ENCODE data around the gene DOLPP1. TPM values are rescaled to one million over a fixed set of nuclear protein-coding genes. Genes with fewer than 3 reads are reported as not detected.

Gene DOLPP1
- total RNA-seq, 1 experiment from 2014 or later: 32.7 TPM

DNA sequence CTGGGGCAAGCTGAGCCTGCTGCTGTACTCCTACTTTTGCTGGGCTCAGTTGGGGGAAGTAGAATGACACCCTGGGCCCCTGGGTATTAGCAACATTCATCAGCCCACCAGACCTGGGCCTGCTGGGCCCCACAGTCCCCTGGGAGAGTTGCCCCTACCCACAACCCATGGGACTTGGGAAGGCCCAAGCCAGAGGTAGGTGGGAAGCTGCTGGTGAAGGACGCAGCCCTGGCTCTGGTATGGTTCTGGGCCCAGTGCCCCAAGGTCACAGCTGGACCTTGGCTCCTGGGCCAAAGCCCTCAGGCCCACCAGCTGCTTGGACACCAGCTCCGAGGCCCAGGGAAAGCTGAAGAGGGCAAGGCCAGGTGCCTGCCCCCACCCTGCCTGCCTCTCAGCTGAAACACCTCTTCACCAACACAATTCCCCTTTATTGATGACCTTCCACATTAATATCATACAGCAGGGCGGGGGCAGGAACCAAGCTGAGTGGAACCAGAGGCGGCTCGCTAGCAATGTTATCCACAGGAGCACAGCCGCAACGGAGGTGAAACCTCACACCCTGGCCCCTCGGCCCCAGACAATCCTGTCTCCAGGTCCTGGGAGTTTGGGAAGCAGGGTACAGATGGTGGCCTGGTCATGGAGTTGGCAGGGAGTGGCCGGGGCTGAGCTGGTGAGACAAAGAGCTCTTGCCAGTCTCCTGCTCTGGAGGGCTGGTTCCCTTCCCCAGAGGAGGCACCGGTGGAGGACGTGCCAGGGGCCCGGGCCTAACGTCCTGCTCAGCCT, 13.7 kb downstream of the DOLPP1 start:
- Mint-ChIP-seq H3K36me3 (peaks cover 7% of the 10 kb centered on the region; the same call in 1 of the 2 replicates), H3K9me3 (no peaks in the 10 kb centered on the region), H3K27ac (no peak overlapping the region), H3K4me1 (no peaks in the 10 kb centered on the region), H3K27me3 (ENCODE audit: low read depth) (no peaks in the 10 kb centered on the region), H3K4me3 (no peak overlapping the region)
- CTCF ChIA-PET: interaction anchor here (0.8 to 1.3 kb wide), 2 partner anchors 8 to 47 kb away, joined by 4 read pairs; no protein-coding TSS in a partner anchor
- ATAC-seq: no peak
- POLR2A ChIA-PET: no interaction called here
- DNase-seq (ENCODE audit: low spot score): no peak
- TF ChIP-seq EMX1 (CRISPR knock-in tag; IDR thresholded peaks at IDR 0.05): no peak
- TF ChIP-seq SP1 (CRISPR knock-in tag; conservative IDR thresholded peaks at IDR 0.05): no peak
- TF ChIP-seq ZNF396 (CRISPR knock-in tag; IDR thresholded peaks at IDR 0.05; ENCODE audit: borderline replicate concordance): no peak
- TF ChIP-seq, protein P1, sequence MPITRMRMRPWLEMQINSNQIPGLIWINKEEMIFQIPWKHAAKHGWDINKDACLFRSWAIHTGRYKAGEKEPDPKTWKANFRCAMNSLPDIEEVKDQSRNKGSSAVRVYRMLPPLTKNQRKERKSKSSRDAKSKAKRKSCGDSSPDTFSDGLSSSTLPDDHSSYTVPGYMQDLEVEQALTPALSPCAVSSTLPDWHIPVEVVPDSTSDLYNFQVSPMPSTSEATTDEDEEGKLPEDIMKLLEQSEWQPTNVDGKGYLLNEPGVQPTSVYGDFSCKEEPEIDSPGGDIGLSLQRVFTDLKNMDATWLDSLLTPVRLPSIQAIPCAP (CRISPR knock-in tag; IDR thresholded peaks at IDR 0.05): no peak
- TF ChIP-seq ZNF317 (CRISPR knock-in tag; IDR thresholded peaks at IDR 0.05; ENCODE audit: borderline replicate concordance, low read depth): no peak
- TF ChIP-seq, protein P2, sequence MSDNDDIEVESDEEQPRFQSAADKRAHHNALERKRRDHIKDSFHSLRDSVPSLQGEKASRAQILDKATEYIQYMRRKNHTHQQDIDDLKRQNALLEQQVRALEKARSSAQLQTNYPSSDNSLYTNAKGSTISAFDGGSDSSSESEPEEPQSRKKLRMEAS (CRISPR knock-in tag; IDR thresholded peaks at IDR 0.05): no peak
- TF ChIP-seq ATF2 (CRISPR knock-in tag; IDR thresholded peaks at IDR 0.05; ENCODE audit: borderline replicate concordance, low read depth): no peak
- TF ChIP-seq, protein P3, sequence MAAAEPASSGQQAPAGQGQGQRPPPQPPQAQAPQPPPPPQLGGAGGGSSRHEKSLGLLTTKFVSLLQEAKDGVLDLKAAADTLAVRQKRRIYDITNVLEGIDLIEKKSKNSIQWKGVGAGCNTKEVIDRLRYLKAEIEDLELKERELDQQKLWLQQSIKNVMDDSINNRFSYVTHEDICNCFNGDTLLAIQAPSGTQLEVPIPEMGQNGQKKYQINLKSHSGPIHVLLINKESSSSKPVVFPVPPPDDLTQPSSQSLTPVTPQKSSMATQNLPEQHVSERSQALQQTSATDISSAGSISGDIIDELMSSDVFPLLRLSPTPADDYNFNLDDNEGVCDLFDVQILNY (CRISPR knock-in tag; IDR thresholded peaks at IDR 0.05): no peak

DNA sequence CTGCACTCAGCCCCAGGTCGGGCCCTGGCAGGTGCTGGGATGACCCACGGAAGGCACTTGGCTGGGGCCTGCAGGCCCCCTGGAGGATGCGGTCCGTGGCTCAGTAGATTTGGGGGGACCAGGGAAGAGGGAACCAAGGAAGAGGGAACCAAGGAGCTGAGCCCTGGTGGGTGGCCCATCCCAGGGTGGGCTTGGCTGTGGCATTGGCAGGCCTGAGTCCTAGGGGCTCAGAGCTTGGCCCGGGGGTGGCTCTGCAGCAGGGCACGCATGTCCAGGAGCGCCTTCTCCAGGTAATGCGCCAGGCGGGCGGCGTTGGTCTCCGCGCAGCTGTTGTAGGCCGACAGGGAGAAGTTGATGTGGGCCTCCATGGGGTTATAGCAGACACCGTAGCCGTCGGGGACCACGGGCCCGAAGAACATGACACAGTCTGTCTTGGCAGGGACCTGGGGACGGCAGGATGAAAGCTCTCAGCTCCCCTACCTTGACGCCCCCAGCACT, 14.3 kb downstream of the DOLPP1 start:
- CTCF ChIA-PET: interaction anchor here (0.8 to 1.3 kb wide), 2 partner anchors 8 to 47 kb away, joined by 4 read pairs; no protein-coding TSS in a partner anchor
- no peak for TF ChIP-seq ZNF138 (CRISPR knock-in tag; conservative IDR thresholded peaks at IDR 0.05)
- TF ChIP-seq CTCF (IDR thresholded peaks at IDR 0.05): no peak
- no peak for TF ChIP-seq OVOL2 (CRISPR knock-in tag; IDR thresholded peaks at IDR 0.05; ENCODE audit: borderline replicate concordance)
- TF ChIP-seq TP53 (CRISPR knock-in tag; IDR thresholded peaks at IDR 0.05): no peak
- TF ChIP-seq ATF6 (CRISPR knock-in tag; IDR thresholded peaks at IDR 0.05): no peak
- no peak for TF ChIP-seq ATF2 (CRISPR knock-in tag; IDR thresholded peaks at IDR 0.05; ENCODE audit: borderline replicate concordance, low read depth)
- no peak for TF ChIP-seq FOXP1 (CRISPR knock-in tag; IDR thresholded peaks at IDR 0.05; ENCODE audit: borderline replicate concordance)
- no peak for TF ChIP-seq NR1H2 (CRISPR knock-in tag; IDR thresholded peaks at IDR 0.05)
- no peak for TF ChIP-seq ZNF232 (CRISPR knock-in tag; IDR thresholded peaks at IDR 0.05)
- TF ChIP-seq ZNF671 (CRISPR knock-in tag; IDR thresholded peaks at IDR 0.05): no peak
- TF ChIP-seq GABPB1 (CRISPR knock-in tag; IDR thresholded peaks at IDR 0.05): no peak
- no peak for TF ChIP-seq FOXP4 (CRISPR knock-in tag; IDR thresholded peaks at IDR 0.05)

More for the DNA sequence above, 14.3 kb downstream of the DOLPP1 start:
- ATAC-seq (no peak), DNase-seq (ENCODE audit: low spot score) (no peak)
- no peak overlapping the region for H3K4me3 Mint-ChIP-seq
- H3K27me3 Mint-ChIP-seq (ENCODE audit: low read depth): no peaks in the 10 kb centered on the region
- peaks cover under 1% of the 10 kb centered on the region; the same call in 1 of the 2 replicates for H3K36me3 Mint-ChIP-seq
- POLR2A ChIA-PET: no interaction called here
- H3K4me1 Mint-ChIP-seq: no peaks in the 10 kb centered on the region
- no peaks in the 10 kb centered on the region for H3K9me3 Mint-ChIP-seq
- H3K27ac Mint-ChIP-seq: no peak overlapping the region

All from WTC11 (cell line).